HUES64 (cell line): ENCODE results near the gene GJA10.

ENCODE experiments used
- H3K27ac ChIP-seq: 2 replicates; pipeline ENCODE4 v1.7.0; 2013; ENCODE audit warnings: low read depth, low read length, inconsistent platforms
- H3K27me3 ChIP-seq: 2 replicates; pipeline ENCODE4 v1.6.1; 2013; ENCODE audit warnings: mild to moderate bottlenecking, low read length; ENCODE audit not compliant: insufficient read depth
- H3K36me3 ChIP-seq: 2 replicates; pipeline ENCODE4 v1.6.1; 2013; ENCODE audit warnings: mild to moderate bottlenecking, low read length; ENCODE audit not compliant: insufficient read depth
- H3K4me1 ChIP-seq: 2 replicates; pipeline ENCODE4 v1.6.1; 2013; ENCODE audit warnings: mild to moderate bottlenecking, low read length, moderate library complexity; ENCODE audit not compliant: insufficient read depth
- H3K4me3 ChIP-seq: 2 replicates; pipeline ENCODE4 v1.5.1; 2013; ENCODE audit warnings: mild to moderate bottlenecking, low read length, moderate library complexity
- H3K9ac ChIP-seq: 2 replicates; pipeline ENCODE4 v1.6.1; 2013; ENCODE audit warnings: mild to moderate bottlenecking, low read depth, low read length
- H3K9me3 ChIP-seq: 2 replicates; pipeline ENCODE4 v1.6.1; 2013; ENCODE audit warnings: low read depth, low read length; ENCODE audit not compliant: insufficient read depth
- WGBS: fragments of 150-250, 120-280 bp; methylation state at CpG from one replicate; pipeline ENCODE4 v1.1.7; 2013; ENCODE audit warnings: missing lambda C conversion rate; 5-methylcytosine and 5-hydroxymethylcytosine counted together

The GJA10 gene

GRCh38 chr6:89936177-89936576 is 41.9 kb downstream of the GJA10 start:
- WGBS = 98% methylated on average over 1 of the region's 1 CpG

DNA sequence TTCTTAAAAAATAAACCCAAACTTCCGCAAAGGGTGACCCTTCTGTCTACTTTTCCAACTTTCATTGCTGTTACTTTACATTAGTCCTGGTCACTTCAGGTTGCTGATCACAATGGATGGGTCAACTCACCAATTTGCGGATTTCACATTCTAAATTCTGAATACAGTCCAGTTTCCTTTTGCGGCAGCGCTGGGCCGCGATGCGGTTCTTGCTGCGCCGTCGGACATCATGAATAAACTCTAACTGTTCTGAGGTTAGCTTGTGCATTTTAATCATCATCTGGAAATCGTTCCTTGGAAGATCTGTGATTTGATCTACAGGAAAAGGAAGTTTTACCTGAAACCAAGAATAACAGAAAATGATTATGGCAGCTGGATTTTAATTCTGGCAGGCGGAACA is 43.7 kb downstream of the GJA10 start:
- 94% methylated on average over 12 of the region's 12 CpGs for WGBS
- H3K36me3 ChIP-seq = no peaks in the 10 kb centered on the region
- H3K27ac ChIP-seq = no peak overlapping the region
- H3K4me1 ChIP-seq = no peaks in the 10 kb centered on the region
- H3K4me3 ChIP-seq = no peak overlapping the region
- no peaks in the 10 kb centered on the region for H3K9me3 ChIP-seq
- H3K27me3 ChIP-seq = no peaks in the 10 kb centered on the region
- H3K9ac ChIP-seq = no peak overlapping the region

More at GRCh38 chr6:89936177-89936576, 41.9 kb downstream of the GJA10 start:
- Histone ChIP-seq H3K4me1 (no peaks in the 10 kb centered on the region), H3K9me3 (no peaks in the 10 kb centered on the region), H3K4me3 (no peak overlapping the region), H3K27me3 (no peaks in the 10 kb centered on the region), H3K9ac (no peak overlapping the region), H3K36me3 (no peaks in the 10 kb centered on the region), H3K27ac (no peak overlapping the region)

DNA sequence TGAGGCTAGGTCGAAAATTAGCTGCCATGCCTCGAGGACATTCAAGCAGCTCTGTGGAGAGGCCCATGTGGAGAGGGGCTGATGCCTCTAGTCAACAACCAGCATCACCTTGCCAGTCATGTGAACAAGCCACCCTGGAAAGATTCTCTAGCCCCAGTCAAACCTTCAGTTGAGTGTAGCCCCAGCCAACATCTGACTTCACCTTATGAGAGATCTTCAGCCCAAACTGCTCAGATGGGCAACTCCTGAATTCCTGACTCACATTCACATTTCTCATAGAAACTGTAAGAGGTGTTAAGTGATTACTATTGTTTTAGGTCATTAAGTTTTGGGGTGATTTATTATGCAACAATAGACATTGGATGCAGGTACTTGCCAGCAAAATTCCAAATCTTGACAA is 44.9 kb downstream of the GJA10 start:
- no peaks in the 10 kb centered on the region for H3K36me3 ChIP-seq

GRCh38 chr6:89940225-89941027 is 46.2 kb downstream of the GJA10 start:
- WGBS = 37% methylated on average over 9 of the region's 9 CpGs
- Histone ChIP-seq H3K36me3 (no peaks in the 10 kb centered on the region), H3K9ac (no peak overlapping the region), H3K27me3 (no peaks in the 10 kb centered on the region), H3K9me3 (no peaks in the 10 kb centered on the region), H3K4me1 (no peaks in the 10 kb centered on the region), H3K27ac (no peak overlapping the region), H3K4me3 (no peak overlapping the region)

More for the DNA sequence above, 44.9 kb downstream of the GJA10 start:
- H3K27ac ChIP-seq = no peak overlapping the region
- H3K9ac ChIP-seq = no peak overlapping the region
- no peaks in the 10 kb centered on the region for H3K4me1 ChIP-seq
- WGBS = 92% methylated on average over 2 of the region's 2 CpGs
- H3K27me3 ChIP-seq = no peaks in the 10 kb centered on the region
- H3K9me3 ChIP-seq = no peaks in the 10 kb centered on the region
- H3K4me3 ChIP-seq = no peak overlapping the region

- Histone ChIP-seq H3K9ac (no peak overlapping the region), H3K27me3 (no peaks in the 10 kb centered on the region), H3K9me3 (no peaks in the 10 kb centered on the region), H3K4me1 (no peaks in the 10 kb centered on the region), H3K4me3 (no peak overlapping the region), H3K36me3 (no peaks in the 10 kb centered on the region), H3K27ac (no peak overlapping the region)
- WGBS = 92% methylated on average over 15 of the region's 15 CpGs
Observed at GRCh38 chr6:89941031-89941762, 46.9 kb downstream of the GJA10 start.

DNA sequence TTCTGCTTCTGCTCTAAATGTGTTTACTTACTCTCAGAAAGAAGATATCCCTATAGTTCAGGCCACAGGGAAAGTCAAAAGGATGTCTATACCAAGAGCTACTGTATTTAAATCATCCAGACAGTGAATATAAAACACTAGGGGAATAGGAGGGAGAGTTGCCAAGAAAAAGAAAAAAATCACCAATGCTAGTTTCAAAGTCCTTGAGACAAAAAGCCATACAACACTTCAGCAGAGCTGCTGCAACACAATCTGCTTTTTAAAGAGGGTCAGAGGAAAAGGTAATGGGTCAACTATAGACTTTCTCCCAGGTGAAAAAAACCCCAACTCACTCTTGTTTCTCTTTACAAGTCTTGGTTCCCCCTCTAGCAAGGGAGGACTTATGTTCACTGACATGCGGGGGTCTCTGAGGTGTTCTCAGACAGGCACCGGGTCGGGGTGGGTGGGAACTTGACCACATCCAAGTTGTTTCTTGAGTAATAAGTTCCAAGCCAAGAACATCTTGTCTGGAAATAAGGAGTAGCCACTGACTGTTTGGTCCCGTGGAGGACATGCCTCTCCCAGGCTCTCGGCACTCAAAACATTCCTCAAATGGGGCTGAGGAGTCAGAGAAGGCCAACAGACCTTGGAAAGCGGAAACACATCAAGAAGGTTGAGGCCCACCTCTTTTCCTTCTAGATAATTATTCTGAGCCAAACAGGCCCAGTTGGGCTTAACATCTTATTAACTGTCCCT is 47.7 kb downstream of the GJA10 start:
- WGBS = 96% methylated on average over 6 of the region's 6 CpGs
- Histone ChIP-seq H3K36me3 (no peaks in the 10 kb centered on the region), H3K4me1 (no peaks in the 10 kb centered on the region), H3K27ac (no peak overlapping the region), H3K9ac (no peak overlapping the region), H3K4me3 (no peak overlapping the region), H3K27me3 (no peaks in the 10 kb centered on the region), H3K9me3 (no peaks in the 10 kb centered on the region)

GRCh38 chr6:89942601-89943000 is 48.3 kb downstream of the GJA10 start:
- H3K27ac ChIP-seq = no peak overlapping the region
- no peaks in the 10 kb centered on the region for H3K9me3 ChIP-seq
- no peaks in the 10 kb centered on the region for H3K36me3 ChIP-seq
- H3K4me1 ChIP-seq = no peaks in the 10 kb centered on the region
- no peak overlapping the region for H3K4me3 ChIP-seq
- H3K27me3 ChIP-seq = no peaks in the 10 kb centered on the region
- WGBS = 93% methylated on average over 8 of the region's 8 CpGs
- no peak overlapping the region for H3K9ac ChIP-seq

- H3K36me3 ChIP-seq = no peaks in the 10 kb centered on the region
Observed at GRCh38 chr6:89944181-89944755, 50.0 kb downstream of the GJA10 start.

DNA sequence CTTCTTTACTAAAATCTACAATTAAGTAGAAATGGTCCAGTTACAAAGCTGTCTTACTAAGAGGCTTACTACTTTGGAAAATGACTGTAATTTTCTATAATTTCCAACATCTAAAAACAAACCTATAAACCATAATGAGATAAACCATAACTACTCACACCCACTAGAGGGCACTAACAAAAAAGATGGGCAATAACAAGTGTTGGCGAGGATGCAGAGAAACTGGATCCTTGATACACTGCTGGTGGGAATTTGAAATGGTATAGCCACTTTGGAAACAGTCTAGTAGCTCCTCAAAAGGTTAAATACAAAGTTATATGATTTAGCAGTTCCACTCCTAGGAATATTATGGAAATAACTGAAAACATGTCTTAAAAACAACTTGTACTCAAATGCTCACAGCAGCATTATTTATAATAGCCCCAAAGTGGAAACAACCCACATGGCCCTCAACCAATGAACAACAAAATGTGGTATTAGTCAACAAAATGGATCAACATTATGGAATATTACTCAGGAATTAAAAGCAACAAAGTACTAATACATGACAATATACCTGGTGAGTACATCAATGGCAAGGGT is 50.6 kb downstream of the GJA10 start:
- Histone ChIP-seq H3K4me3 (no peak overlapping the region), H3K4me1 (no peaks in the 10 kb centered on the region)
- 94% methylated on average over 1 of the region's 1 CpG for WGBS

More at GRCh38 chr6:89944181-89944755, 50.0 kb downstream of the GJA10 start:
- H3K4me1 ChIP-seq = no peaks in the 10 kb centered on the region
- H3K27me3 ChIP-seq = no peaks in the 10 kb centered on the region
- no peaks in the 10 kb centered on the region for H3K9me3 ChIP-seq
- H3K4me3 ChIP-seq = no peak overlapping the region
- WGBS = 88% methylated on average over 4 of the region's 4 CpGs
- no peak overlapping the region for H3K9ac ChIP-seq
- no peak overlapping the region for H3K27ac ChIP-seq

More for the DNA sequence above, 50.6 kb downstream of the GJA10 start:
- no peaks in the 10 kb centered on the region for H3K9me3 ChIP-seq
- H3K9ac ChIP-seq = no peak overlapping the region
- no peaks in the 10 kb centered on the region for H3K27me3 ChIP-seq
- no peak overlapping the region for H3K27ac ChIP-seq
- no peaks in the 10 kb centered on the region; the same call in 1 of the 2 replicates for H3K36me3 ChIP-seq
